ENCODE data around the gene PAH. TPM values are rescaled to one million over a fixed set of nuclear protein-coding genes. Genes with fewer than 3 reads are reported as not detected.

Gene PAH
- total and polyA plus RNA-seq, 2 of the 13 experiments (the other 11 are each of a cell fraction or from before 2014, with no cell fraction given), result 192 to 451 TPM

- no peak for TF ChIP-seq ZNF513 (CRISPR knock-in tag; conservative IDR thresholded peaks at IDR 0.05)
- TF ChIP-seq TAF1 (CRISPR knock-in tag; IDR thresholded peaks at IDR 0.05), result no peak
- TF ChIP-seq ZNF550 (CRISPR knock-in tag; IDR thresholded peaks at IDR 0.05; ENCODE audit: borderline replicate concordance), result no peak
- TF ChIP-seq, protein P1, sequence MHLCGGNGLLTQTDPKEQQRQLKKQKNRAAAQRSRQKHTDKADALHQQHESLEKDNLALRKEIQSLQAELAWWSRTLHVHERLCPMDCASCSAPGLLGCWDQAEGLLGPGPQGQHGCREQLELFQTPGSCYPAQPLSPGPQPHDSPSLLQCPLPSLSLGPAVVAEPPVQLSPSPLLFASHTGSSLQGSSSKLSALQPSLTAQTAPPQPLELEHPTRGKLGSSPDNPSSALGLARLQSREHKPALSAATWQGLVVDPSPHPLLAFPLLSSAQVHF (CRISPR knock-in tag; IDR thresholded peaks at IDR 0.05), result no peak
- no peak for TF ChIP-seq ZNF703 (CRISPR knock-in tag; IDR thresholded peaks at IDR 0.05; ENCODE audit: borderline replicate concordance)
- no peak for TF ChIP-seq PATZ1 (CRISPR knock-in tag; IDR thresholded peaks at IDR 0.05)
- peak; percentile 32; the same call in 1 of the 2 replicates for TF ChIP-seq RXRB (CRISPR knock-in tag; IDR thresholded peaks at IDR 0.05; ENCODE audit: borderline replicate concordance)
- TF ChIP-seq, protein P2, sequence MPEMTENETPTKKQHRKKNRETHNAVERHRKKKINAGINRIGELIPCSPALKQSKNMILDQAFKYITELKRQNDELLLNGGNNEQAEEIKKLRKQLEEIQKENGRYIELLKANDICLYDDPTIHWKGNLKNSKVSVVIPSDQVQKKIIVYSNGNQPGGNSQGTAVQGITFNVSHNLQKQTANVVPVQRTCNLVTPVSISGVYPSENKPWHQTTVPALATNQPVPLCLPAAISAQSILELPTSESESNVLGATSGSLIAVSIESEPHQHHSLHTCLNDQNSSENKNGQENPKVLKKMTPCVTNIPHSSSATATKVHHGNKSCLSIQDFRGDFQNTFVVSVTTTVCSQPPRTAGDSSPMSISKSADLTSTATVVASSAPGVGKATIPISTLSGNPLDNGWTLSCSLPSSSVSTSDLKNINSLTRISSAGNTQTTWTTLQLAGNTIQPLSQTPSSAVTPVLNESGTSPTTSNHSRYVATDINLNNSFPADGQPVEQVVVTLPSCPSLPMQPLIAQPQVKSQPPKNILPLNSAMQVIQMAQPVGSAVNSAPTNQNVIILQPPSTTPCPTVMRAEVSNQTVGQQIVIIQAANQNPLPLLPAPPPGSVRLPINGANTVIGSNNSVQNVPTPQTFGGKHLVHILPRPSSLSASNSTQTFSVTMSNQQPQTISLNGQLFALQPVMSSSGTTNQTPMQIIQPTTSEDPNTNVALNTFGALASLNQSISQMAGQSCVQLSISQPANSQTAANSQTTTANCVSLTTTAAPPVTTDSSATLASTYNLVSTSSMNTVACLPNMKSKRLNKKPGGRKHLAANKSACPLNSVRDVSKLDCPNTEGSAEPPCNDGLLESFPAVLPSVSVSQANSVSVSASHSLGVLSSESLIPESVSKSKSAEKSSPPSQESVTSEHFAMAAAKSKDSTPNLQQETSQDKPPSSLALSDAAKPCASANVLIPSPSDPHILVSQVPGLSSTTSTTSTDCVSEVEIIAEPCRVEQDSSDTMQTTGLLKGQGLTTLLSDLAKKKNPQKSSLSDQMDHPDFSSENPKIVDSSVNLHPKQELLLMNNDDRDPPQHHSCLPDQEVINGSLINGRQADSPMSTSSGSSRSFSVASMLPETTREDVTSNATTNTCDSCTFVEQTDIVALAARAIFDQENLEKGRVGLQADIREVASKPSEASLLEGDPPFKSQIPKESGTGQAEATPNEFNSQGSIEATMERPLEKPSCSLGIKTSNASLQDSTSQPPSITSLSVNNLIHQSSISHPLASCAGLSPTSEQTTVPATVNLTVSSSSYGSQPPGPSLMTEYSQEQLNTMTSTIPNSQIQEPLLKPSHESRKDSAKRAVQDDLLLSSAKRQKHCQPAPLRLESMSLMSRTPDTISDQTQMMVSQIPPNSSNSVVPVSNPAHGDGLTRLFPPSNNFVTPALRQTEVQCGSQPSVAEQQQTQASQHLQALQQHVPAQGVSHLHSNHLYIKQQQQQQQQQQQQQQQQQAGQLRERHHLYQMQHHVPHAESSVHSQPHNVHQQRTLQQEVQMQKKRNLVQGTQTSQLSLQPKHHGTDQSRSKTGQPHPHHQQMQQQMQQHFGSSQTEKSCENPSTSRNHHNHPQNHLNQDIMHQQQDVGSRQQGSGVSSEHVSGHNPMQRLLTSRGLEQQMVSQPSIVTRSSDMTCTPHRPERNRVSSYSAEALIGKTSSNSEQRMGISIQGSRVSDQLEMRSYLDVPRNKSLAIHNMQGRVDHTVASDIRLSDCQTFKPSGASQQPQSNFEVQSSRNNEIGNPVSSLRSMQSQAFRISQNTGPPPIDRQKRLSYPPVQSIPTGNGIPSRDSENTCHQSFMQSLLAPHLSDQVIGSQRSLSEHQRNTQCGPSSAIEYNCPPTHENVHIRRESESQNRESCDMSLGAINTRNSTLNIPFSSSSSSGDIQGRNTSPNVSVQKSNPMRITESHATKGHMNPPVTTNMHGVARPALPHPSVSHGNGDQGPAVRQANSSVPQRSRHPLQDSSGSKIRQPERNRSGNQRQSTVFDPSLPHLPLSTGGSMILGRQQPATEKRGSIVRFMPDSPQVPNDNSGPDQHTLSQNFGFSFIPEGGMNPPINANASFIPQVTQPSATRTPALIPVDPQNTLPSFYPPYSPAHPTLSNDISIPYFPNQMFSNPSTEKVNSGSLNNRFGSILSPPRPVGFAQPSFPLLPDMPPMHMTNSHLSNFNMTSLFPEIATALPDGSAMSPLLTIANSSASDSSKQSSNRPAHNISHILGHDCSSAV (CRISPR knock-in tag; IDR thresholded peaks at IDR 0.05; ENCODE audit: borderline replicate concordance), result no peak
- TF ChIP-seq SMAD9 (CRISPR knock-in tag; IDR thresholded peaks at IDR 0.05), result no peak
- TF ChIP-seq ZMYM3 (CRISPR knock-in tag; IDR thresholded peaks at IDR 0.05), result peak; percentile 42; the same call in 1 of the 2 replicates
- TF ChIP-seq, protein P3, sequence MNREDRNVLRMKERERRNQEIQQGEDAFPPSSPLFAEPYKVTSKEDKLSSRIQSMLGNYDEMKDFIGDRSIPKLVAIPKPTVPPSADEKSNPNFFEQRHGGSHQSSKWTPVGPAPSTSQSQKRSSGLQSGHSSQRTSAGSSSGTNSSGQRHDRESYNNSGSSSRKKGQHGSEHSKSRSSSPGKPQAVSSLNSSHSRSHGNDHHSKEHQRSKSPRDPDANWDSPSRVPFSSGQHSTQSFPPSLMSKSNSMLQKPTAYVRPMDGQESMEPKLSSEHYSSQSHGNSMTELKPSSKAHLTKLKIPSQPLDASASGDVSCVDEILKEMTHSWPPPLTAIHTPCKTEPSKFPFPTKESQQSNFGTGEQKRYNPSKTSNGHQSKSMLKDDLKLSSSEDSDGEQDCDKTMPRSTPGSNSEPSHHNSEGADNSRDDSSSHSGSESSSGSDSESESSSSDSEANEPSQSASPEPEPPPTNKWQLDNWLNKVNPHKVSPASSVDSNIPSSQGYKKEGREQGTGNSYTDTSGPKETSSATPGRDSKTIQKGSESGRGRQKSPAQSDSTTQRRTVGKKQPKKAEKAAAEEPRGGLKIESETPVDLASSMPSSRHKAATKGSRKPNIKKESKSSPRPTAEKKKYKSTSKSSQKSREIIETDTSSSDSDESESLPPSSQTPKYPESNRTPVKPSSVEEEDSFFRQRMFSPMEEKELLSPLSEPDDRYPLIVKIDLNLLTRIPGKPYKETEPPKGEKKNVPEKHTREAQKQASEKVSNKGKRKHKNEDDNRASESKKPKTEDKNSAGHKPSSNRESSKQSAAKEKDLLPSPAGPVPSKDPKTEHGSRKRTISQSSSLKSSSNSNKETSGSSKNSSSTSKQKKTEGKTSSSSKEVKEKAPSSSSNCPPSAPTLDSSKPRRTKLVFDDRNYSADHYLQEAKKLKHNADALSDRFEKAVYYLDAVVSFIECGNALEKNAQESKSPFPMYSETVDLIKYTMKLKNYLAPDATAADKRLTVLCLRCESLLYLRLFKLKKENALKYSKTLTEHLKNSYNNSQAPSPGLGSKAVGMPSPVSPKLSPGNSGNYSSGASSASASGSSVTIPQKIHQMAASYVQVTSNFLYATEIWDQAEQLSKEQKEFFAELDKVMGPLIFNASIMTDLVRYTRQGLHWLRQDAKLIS (CRISPR knock-in tag; IDR thresholded peaks at IDR 0.05), result no peak
These were observed 33.3 kb upstream of the PAH start (continued) for GRCh38 chr12:102950107-102950949.

Data from HepG2 (cell line).